SH-SY5Y (cell line): ENCODE measurements around the gene CHST11.

ENCODE experiments used
- GATA2 ChIP-seq: IDR thresholded peaks from 2 replicates; pipeline ENCODE4 v1.6.1; 2011; ENCODE audit warnings: mild to moderate bottlenecking, low read depth, low read length
- GATA3 ChIP-seq: IDR thresholded peaks from 2 replicates; pipeline ENCODE4 v1.6.1; 2011; ENCODE audit warnings: low read depth, mild to moderate bottlenecking, low read length, moderate library complexity

Gene CHST11

GRCh38 chr12:104547235-104547634 is 90.5 kb downstream of the CHST11 start:
- TF ChIP-seq GATA3, result no peak
- TF ChIP-seq GATA2, result no peak

- TF ChIP-seq GATA2, result no peak
- TF ChIP-seq GATA3, result no peak
Measured at GRCh38 chr12:104549815-104550480, 93.2 kb downstream of the CHST11 start.

GRCh38 chr12:104551313-104551931 is 94.7 kb downstream of the CHST11 start:
- no peak for TF ChIP-seq GATA2
- no peak for TF ChIP-seq GATA3

- TF ChIP-seq GATA3, result no peak
- TF ChIP-seq GATA2, result no peak
Measured at GRCh38 chr12:104553421-104553820, 96.7 kb downstream of the CHST11 start.

- no peak for TF ChIP-seq GATA2
- TF ChIP-seq GATA3, result no peak
Measured at GRCh38 chr12:104555648-104556047, 98.9 kb downstream of the CHST11 start.

GRCh38 chr12:104557488-104558195 is 100.9 kb downstream of the CHST11 start:
- TF ChIP-seq GATA3, result no peak
- TF ChIP-seq GATA2, result no peak

GRCh38 chr12:104560881-104561280 is 104.1 kb downstream of the CHST11 start:
- TF ChIP-seq GATA3 (no peak), GATA2 (no peak)

GRCh38 chr12:104562763-104563162 is 106.0 kb downstream of the CHST11 start:
- TF ChIP-seq GATA3 (no peak), GATA2 (no peak)

- no peak for TF ChIP-seq GATA2
- no peak for TF ChIP-seq GATA3
Measured at GRCh38 chr12:104565606-104566243, 109.0 kb downstream of the CHST11 start.

- TF ChIP-seq GATA3, result no peak
- TF ChIP-seq GATA2, result no peak
Measured at GRCh38 chr12:104566244-104566993, 109.7 kb downstream of the CHST11 start.

GRCh38 chr12:104567832-104568486 is 111.2 kb downstream of the CHST11 start:
- TF ChIP-seq GATA2 (no peak), GATA3 (no peak)

- TF ChIP-seq GATA2 (no peak), GATA3 (no peak)
Measured at GRCh38 chr12:104568487-104568868, 111.7 kb downstream of the CHST11 start.

- TF ChIP-seq GATA2 (no peak), GATA3 (no peak)
Measured at GRCh38 chr12:104568935-104569334, 112.2 kb downstream of the CHST11 start.
